HEK293 (cell line): ENCODE measurements around the gene ASB10.

Experiments used
- CTCF ChIA-PET: fragments of 350-600 bp; formaldehyde crosslinking; extraction: SDS; loops from one replicate; lab custom pipeline; 2021; ENCODE audit warnings: antibody characterized with exemption; lab: Yijun Ruan, JAX
- POLR2A ChIA-PET: fragments of 300-600 bp; formaldehyde crosslinking; extraction: SDS; loops from one replicate; lab custom pipeline; 2020; ENCODE audit warnings: antibody characterized with exemption, inconsistent platforms; lab: Yijun Ruan, JAX
- H3K27ac ChIP-seq: fragments of 200-500 bp; sonication (Bioruptor generic); 2 replicates; pipeline ENCODE4 v1.5.1; 2014; ENCODE audit warnings: low read depth, low read length, control low read depth, inconsistent platforms; ENCODE audit errors: extremely low read depth
- H3K36me3 ChIP-seq, 2 experiments: fragments of 200-500 bp in 1 of 2; sonication (Bioruptor generic) in 1 of 2; 1 replicate in 1 of 2; 2 replicates in 1 of 2; pipeline ENCODE4 v1.5.1; 2014 to 2017; ENCODE audit warnings: inconsistent platforms in 2 of 2, low read length in 2 of 2; ENCODE audit not compliant: control insufficient read depth in 2 of 2, insufficient read depth in 1 of 2
- H3K4me1 ChIP-seq: fragments of 200-500 bp; sonication (Bioruptor generic); 2 replicates; pipeline ENCODE4 v1.5.1; 2014; ENCODE audit warnings: mild to moderate bottlenecking, low read length, inconsistent platforms; ENCODE audit not compliant: control insufficient read depth, insufficient read depth
- H3K4me3 ChIP-seq: 2 replicates; pipeline ENCODE4 v1.5.1; 2011; ENCODE audit warnings: low read depth, mild to moderate bottlenecking, control low read depth, low read length, moderate library complexity
- H3K9me3 ChIP-seq: fragments of 200-500 bp; sonication (Bioruptor generic); 2 replicates; pipeline ENCODE4 v1.5.1; 2014; ENCODE audit warnings: low read depth, low read length, inconsistent platforms; ENCODE audit not compliant: control insufficient read depth, insufficient read depth
- BCL11B ChIP-seq: fragments of 450-650 bp; formaldehyde crosslinking; IDR thresholded peaks from 2 replicates; pipeline ENCODE4 v1.5.1; 2016; ENCODE audit warnings: low read depth, missing biosample characterization, missing genetic modification characterization
- GLI4 ChIP-seq: fragments of 450-650 bp; formaldehyde crosslinking; IDR thresholded peaks from 2 replicates; pipeline ENCODE4 v1.5.1; 2016; ENCODE audit warnings: missing biosample characterization, missing genetic modification characterization
- GLIS2 ChIP-seq: fragments of 450-650 bp; formaldehyde crosslinking; IDR thresholded peaks from 2 replicates; pipeline ENCODE4 v1.5.1; 2016; ENCODE audit warnings: missing biosample characterization, missing genetic modification characterization
- SCRT1 ChIP-seq: fragments of 450-650 bp; formaldehyde crosslinking; IDR thresholded peaks from 2 replicates; pipeline ENCODE4 v1.5.1; 2016; ENCODE audit warnings: missing biosample characterization, missing genetic modification characterization, borderline replicate concordance
- SCRT2 ChIP-seq: fragments of 450-650 bp; formaldehyde crosslinking; IDR thresholded peaks from 2 replicates; pipeline ENCODE4 v1.5.1; 2016; ENCODE audit warnings: missing biosample characterization, missing genetic modification characterization
- ZBTB17 ChIP-seq: fragments of 450-650 bp; formaldehyde crosslinking; IDR thresholded peaks from 2 replicates; pipeline ENCODE4 v1.5.1; 2016; ENCODE audit warnings: missing biosample characterization, missing genetic modification characterization
- ZBTB21 ChIP-seq: fragments of 450-650 bp; formaldehyde crosslinking; IDR thresholded peaks from 2 replicates; pipeline ENCODE4 v1.5.1; 2017; ENCODE audit warnings: missing biosample characterization, missing genetic modification characterization
- ZNF600 ChIP-seq: fragments of 450-650 bp; formaldehyde crosslinking; IDR thresholded peaks from 2 replicates; pipeline ENCODE4 v1.5.1; 2016; ENCODE audit warnings: missing biosample characterization, missing genetic modification characterization
- ZNF623 ChIP-seq: fragments of 450-650 bp; formaldehyde crosslinking; IDR thresholded peaks from 2 replicates; pipeline ENCODE4 v1.5.1; 2016; ENCODE audit warnings: missing biosample characterization, missing genetic modification characterization
- ZXDB ChIP-seq: fragments of 450-650 bp; formaldehyde crosslinking; IDR thresholded peaks from 2 replicates; pipeline ENCODE4 v1.5.1; 2016; ENCODE audit warnings: missing biosample characterization, missing genetic modification characterization
- TF ChIP-seq, protein P1 (sequence below): fragments of 450-650 bp; formaldehyde crosslinking; IDR thresholded peaks from 2 replicates; pipeline ENCODE4 v1.5.1; 2016; ENCODE audit warnings: missing biosample characterization, missing genetic modification characterization
- TF ChIP-seq, protein P2 (sequence below): fragments of 450-650 bp; IDR thresholded peaks from 2 replicates; pipeline ENCODE4 v1.5.1; 2018; ENCODE audit warnings: missing biosample characterization, missing genetic modification characterization

The ASB10 gene

DNA sequence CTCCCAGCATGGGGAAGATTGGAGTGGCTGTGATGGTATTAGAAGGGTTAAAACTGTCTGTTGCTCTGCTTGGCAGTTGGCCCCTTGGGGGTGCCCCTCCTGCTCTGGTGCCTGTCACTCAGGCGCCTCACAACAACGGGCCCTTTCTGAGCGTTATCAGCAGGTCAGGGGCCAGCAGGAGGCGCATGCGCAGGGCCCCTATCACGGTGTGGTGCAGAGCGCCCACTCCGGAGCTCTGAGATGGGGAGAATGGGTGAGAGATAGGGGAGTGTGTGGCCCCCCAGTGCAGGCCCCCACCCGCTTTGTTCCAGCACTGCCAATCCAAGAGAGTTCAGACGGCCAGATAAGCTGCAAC, 44.4 kb downstream of the ASB10 start:
- no peak overlapping the region for H3K27ac ChIP-seq
- CTCF ChIA-PET = interaction anchor here (1.0 to 1.3 kb wide), 3 partner anchors 23 to 29 kb away, joined by 3 to 6 read pairs (median 6); no protein-coding TSS in a partner anchor
- POLR2A ChIA-PET = interaction anchor here (0.8 kb wide), 1 partner anchor 1371 kb away, joined by 3 read pairs; no protein-coding TSS in a partner anchor
- H3K9me3 ChIP-seq = no peaks in the 10 kb centered on the region
- no peak overlapping the region for H3K4me3 ChIP-seq
- H3K36me3 ChIP-seq = peaks cover 0 to 73% of the 10 kb centered on the region in 2 experiments; a peak in 1 of 3 replicates
- H3K4me1 ChIP-seq = no peaks in the 10 kb centered on the region
- TF ChIP-seq, protein P1, sequence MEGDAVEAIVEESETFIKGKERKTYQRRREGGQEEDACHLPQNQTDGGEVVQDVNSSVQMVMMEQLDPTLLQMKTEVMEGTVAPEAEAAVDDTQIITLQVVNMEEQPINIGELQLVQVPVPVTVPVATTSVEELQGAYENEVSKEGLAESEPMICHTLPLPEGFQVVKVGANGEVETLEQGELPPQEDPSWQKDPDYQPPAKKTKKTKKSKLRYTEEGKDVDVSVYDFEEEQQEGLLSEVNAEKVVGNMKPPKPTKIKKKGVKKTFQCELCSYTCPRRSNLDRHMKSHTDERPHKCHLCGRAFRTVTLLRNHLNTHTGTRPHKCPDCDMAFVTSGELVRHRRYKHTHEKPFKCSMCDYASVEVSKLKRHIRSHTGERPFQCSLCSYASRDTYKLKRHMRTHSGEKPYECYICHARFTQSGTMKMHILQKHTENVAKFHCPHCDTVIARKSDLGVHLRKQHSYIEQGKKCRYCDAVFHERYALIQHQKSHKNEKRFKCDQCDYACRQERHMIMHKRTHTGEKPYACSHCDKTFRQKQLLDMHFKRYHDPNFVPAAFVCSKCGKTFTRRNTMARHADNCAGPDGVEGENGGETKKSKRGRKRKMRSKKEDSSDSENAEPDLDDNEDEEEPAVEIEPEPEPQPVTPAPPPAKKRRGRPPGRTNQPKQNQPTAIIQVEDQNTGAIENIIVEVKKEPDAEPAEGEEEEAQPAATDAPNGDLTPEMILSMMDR (tag by site-specific recombination) = no peak
- peak; percentile 70 for TF ChIP-seq GLIS2 (tag by site-specific recombination)

DNA sequence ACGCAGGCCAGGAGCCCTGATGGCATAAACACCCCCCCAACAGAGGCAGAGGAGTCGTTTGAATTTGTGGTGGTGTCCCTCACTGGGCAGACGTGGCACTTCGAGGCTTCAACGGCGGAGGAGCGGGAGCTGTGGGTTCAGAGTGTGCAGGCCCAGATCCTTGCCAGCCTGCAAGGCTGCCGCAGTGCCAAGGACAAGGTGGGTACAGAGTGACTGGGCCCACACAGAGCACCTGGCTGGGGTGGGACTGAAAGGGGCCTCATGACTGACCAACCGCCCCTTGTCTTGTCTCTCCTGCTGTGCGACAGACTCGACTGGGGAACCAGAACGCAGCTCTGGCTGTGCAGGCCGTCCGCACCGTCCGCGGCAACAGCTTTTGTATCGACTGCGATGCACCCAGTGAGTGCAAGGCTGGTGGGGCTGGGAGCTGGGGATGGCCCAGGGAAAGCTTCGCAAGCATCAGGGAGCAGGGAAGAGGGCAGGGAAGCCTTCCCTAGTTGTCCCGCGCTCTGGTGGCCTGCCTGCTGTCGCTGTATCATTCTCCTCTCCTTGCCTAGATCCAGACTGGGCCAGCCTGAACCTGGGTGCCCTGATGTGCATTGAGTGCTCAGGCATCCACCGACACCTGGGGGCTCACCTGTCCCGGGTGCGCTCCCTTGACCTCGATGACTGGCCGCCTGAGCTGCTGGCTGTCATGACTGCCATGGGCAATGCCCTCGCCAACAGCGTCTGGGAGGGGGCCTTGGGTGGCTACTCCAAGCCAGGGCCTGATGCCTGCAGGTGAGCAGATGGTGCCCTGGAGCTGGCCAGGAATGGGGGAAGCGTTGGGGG, 45.0 kb downstream of the ASB10 start:
- Histone ChIP-seq H3K4me3 (no peak overlapping the region), H3K27ac (no peak overlapping the region), H3K9me3 (no peaks in the 10 kb centered on the region), H3K4me1 (no peaks in the 10 kb centered on the region), H3K36me3 (peaks cover 0 to 79% of the 10 kb centered on the region in 2 experiments; a peak in 1 of 3 replicates)
- POLR2A ChIA-PET = interaction anchor here (0.5 to 0.8 kb wide), 2 partner anchors 163 to 1370 kb away, joined by 3 to 6 read pairs; no protein-coding TSS in a partner anchor
- CTCF ChIA-PET = interaction anchor here (1.0 to 1.3 kb wide), 4 partner anchors 18 to 30 kb away, joined by 4 to 6 read pairs (median 6); no protein-coding TSS in a partner anchor
- TF ChIP-seq ZNF600 (tag by site-specific recombination) = peak; percentile 81
- TF ChIP-seq, protein P1 (tag by site-specific recombination) = no peak

DNA sequence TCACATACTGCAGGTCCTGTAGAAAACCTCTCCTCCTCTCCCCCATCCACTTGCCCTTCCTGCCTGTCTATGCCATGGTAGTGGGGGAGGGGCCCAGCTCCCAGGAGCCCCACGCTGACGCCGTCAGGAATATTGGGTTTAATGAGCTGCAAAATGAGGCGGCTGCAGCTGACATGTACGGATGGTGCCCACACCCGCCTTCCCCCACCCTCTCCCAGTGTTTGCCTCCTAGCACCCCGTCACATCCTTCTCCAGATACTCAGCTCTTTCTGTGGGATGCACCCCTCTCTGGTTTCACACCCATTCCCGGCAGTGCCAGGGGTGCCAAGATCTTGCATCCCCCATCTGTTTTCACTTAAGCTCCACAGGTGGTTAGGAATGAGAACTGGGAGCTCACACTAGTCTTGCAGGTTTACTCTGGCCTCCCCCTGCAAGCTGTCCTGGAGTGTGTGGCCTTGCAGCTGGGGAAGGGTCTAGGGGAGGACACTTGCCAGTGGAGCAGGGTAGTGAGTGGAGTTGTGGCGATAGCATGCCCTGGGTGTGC, 45.7 kb downstream of the ASB10 start:
- CTCF ChIA-PET = interaction anchor here (0.6 to 1.2 kb wide), 5 partner anchors 12 to 78 kb away, joined by 3 to 6 read pairs (median 4); no protein-coding TSS in a partner anchor
- POLR2A ChIA-PET = interaction anchor here (0.5 kb wide), 1 partner anchor 163 kb away, joined by 6 read pairs; no protein-coding TSS in a partner anchor

DNA sequence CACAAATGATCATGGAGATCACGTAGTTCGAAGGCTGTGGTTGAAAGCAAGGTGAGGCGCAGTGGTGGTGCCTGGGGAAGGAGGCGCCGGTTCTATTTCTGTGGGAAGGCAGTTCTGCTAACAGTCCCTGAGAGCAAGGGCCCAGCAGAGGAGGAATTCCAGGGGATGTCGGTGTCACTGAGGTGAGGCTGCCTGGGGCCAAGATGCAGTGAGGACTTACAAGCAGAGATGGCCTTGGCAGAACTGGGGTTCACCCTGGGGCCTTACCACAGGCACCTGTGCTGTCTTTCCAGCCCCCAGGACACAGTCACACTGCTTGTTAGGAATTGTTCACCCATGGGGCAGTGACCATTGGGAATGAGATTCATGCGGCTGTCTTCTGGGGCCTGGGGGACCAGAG, 46.2 kb downstream of the ASB10 start:
- TF ChIP-seq, protein P1 (tag by site-specific recombination) = no peak
- no peak for TF ChIP-seq ZNF623 (tag by site-specific recombination)
- TF ChIP-seq, protein P2, sequence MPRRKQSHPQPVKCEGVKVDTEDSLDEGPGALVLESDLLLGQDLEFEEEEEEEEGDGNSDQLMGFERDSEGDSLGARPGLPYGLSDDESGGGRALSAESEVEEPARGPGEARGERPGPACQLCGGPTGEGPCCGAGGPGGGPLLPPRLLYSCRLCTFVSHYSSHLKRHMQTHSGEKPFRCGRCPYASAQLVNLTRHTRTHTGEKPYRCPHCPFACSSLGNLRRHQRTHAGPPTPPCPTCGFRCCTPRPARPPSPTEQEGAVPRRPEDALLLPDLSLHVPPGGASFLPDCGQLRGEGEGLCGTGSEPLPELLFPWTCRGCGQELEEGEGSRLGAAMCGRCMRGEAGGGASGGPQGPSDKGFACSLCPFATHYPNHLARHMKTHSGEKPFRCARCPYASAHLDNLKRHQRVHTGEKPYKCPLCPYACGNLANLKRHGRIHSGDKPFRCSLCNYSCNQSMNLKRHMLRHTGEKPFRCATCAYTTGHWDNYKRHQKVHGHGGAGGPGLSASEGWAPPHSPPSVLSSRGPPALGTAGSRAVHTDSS (tag by site-specific recombination) = no peak
- Histone ChIP-seq H3K4me1 (no peaks in the 10 kb centered on the region), H3K9me3 (no peaks in the 10 kb centered on the region), H3K36me3 (peaks cover 0 to 91% of the 10 kb centered on the region in 2 experiments; a peak in 1 of 3 replicates), H3K27ac (no peak overlapping the region), H3K4me3 (no peak overlapping the region)
- ChIA-PET POLR2A (no interaction called here), CTCF (interaction anchor here (0.6 to 1.2 kb wide), 4 partner anchors 12 to 79 kb away, joined by 3 to 5 read pairs (median 4); no protein-coding TSS in a partner anchor)

More for the DNA sequence above, 45.7 kb downstream of the ASB10 start:
- H3K27ac ChIP-seq = no peak overlapping the region
- no peak overlapping the region for H3K4me3 ChIP-seq
- H3K36me3 ChIP-seq = peaks cover 0 to 86% of the 10 kb centered on the region in 2 experiments; a peak in 1 of 3 replicates
- TF ChIP-seq SCRT2 (tag by site-specific recombination) (peak; percentile 94), BCL11B (tag by site-specific recombination) (no peak), GLI4 (no peak), SCRT1 (tag by site-specific recombination) (peak; percentile 70; the same call in 1 of the 2 replicates), ZBTB21 (no peak), ZBTB17 (tag by site-specific recombination) (no peak), ZXDB (tag by site-specific recombination) (no peak)
- no peaks in the 10 kb centered on the region for H3K9me3 ChIP-seq
- no peaks in the 10 kb centered on the region for H3K4me1 ChIP-seq
